BE2C (cell line): ENCODE measurements around the gene CD2BP2.

Source experiments
- DNase-seq: peaks from one replicate; pipeline ENCODE4 v3.0.0-alpha.2; 2020
- H3K27me3 ChIP-seq: fragments of 250-450 bp; sonication (Bioruptor Pico); 2 replicates; pipeline ENCODE4 v1.5.1; 2020; ENCODE audit warnings: mild to moderate bottlenecking
- H3K36me3 ChIP-seq: fragments of 250-450 bp; sonication (Bioruptor Pico); 2 replicates; pipeline ENCODE4 v1.5.1; 2020; ENCODE audit warnings: mild to moderate bottlenecking
- H3K4me1 ChIP-seq: fragments of 250-450 bp; sonication (Bioruptor Pico); 2 replicates; pipeline ENCODE4 v1.5.1; 2020
- H3K4me3 ChIP-seq: 2 replicates; pipeline ENCODE4 v1.5.1; 2011; ENCODE audit warnings: low read depth, low read length
- H3K9me3 ChIP-seq: fragments of 250-450 bp; sonication (Bioruptor Pico); 2 replicates; pipeline ENCODE4 v1.5.1; 2020
- TF ChIP-seq, protein P1 (sequence below): IDR thresholded peaks from 2 replicates; pipeline ENCODE4 v1.5.1; 2012; ENCODE audit warnings: mild to moderate bottlenecking, low read depth, low read length

The CD2BP2 gene

DNA sequence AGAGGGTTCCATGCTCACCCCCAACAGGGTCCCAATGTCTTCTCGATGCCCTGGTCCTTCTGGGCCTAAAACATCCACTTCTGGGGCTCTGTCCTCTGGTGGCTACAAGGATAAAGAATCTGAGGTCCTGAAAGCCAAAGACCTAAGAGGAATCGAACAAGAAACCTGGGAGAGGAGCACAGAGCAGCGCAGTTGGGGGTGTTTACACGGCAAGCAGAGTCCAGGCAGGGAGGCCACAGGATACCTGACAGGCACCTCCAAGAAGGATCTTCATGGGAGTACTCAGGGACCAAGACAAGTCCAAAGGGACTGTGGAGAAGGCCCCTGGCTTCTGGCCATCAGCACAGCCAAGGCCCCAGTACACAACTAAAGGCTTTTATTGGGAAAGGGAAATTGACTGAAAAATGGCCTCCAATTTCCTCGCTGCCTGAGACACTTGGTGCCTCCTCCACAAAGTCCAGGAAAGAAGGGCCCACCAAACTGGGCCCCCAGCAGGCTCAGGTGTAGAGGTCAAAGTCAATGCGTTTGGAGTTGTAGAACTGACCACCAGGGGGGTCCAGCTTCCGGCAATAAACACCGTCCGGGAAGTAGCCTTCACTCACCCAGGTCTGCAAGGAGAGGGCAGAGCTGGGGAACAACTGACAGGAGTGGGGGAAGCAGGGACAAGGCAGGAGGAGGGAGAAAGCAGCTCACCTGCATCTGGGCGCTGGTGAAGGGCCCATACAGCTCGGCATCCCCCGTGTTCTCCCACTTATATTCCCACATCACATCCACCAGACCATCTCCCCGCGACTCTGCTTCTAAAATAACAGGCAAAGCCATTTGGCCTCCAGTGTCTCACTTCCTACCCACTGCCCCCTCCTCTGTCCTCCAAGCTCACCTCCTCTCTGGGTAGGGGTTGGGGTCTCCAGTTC, 2.4 kb downstream of the CD2BP2 start:
- no peak overlapping the region for H3K4me3 ChIP-seq
- DNase-seq, result no peak
- H3K27me3 ChIP-seq, result no peaks in the 10 kb centered on the region
- H3K36me3 ChIP-seq, result peaks cover 41% of the 10 kb centered on the region
- H3K4me1 ChIP-seq, result no peaks in the 10 kb centered on the region
- TF ChIP-seq, protein P1, sequence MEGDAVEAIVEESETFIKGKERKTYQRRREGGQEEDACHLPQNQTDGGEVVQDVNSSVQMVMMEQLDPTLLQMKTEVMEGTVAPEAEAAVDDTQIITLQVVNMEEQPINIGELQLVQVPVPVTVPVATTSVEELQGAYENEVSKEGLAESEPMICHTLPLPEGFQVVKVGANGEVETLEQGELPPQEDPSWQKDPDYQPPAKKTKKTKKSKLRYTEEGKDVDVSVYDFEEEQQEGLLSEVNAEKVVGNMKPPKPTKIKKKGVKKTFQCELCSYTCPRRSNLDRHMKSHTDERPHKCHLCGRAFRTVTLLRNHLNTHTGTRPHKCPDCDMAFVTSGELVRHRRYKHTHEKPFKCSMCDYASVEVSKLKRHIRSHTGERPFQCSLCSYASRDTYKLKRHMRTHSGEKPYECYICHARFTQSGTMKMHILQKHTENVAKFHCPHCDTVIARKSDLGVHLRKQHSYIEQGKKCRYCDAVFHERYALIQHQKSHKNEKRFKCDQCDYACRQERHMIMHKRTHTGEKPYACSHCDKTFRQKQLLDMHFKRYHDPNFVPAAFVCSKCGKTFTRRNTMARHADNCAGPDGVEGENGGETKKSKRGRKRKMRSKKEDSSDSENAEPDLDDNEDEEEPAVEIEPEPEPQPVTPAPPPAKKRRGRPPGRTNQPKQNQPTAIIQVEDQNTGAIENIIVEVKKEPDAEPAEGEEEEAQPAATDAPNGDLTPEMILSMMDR, result peak; percentile 44
- H3K9me3 ChIP-seq, result no peaks in the 10 kb centered on the region

DNA sequence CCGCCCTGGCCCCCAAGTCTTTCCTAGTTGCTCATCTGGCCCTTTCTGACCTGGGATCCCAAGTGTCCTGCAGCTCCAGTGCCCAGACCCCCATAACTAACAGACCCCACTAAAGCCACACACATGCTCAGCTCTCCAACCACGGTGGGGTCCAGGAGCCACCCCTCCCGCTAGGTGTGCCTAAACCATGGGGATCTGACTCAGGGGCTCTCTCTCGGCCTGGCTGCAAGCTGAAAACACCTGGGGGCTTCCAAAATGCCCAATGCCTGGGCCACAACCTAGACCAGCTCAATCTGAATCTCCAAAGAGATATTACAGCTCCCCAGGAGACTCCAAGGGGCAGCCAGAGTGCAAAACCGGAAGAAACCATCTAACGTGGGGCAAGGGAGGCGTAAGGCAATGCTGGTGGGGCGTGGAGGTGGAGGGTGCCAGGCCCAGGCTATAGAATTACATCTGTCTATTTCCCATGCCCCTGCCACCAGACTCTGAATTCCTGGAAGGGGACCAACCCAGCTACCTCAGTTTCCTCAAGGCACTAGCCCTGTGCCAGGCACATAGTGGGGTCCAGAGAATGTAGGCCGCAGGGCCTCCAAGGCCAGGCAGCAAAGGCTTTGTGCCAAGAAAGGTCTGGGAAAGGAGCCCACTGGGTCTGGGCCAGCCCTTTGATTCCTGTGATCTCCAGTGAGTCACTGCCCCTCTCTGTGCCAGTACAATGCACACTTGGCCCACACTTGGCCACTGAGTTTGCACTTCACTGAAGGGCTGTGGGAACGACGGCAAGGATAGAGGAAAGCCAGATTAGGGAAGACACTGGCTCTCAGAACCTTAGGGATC, 3.3 kb downstream of the CD2BP2 start:
- peaks cover 37% of the 10 kb centered on the region for H3K36me3 ChIP-seq

DNA sequence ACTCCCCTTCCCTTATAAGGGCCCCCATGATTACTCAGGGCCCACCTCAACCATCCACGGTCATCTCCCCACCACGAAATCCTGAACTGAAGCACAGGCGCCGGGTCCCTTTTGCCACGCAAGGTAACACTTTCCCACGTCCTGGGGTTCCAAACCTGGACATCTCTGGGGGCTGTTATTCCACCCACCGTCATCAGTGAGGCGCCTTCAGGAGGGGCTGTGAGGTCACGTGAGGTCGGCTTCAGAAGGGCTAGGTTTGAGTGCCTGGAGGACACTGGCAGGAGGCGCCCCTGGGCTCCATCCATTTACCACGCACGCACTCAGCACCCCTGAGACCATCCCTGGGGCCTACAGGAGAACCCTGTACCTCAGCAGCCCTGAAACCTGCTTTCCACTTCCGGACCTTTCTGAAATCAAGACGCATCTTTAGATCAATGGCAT, 4.1 kb downstream of the CD2BP2 start:
- H3K36me3 ChIP-seq, result peaks cover 37% of the 10 kb centered on the region
- H3K4me3 ChIP-seq, result no peak overlapping the region
- TF ChIP-seq, protein P1, result no peak
- H3K27me3 ChIP-seq, result no peaks in the 10 kb centered on the region
- H3K9me3 ChIP-seq, result no peaks in the 10 kb centered on the region
- no peaks in the 10 kb centered on the region for H3K4me1 ChIP-seq
- no peak for DNase-seq

More for the DNA sequence above, 3.3 kb downstream of the CD2BP2 start:
- Histone ChIP-seq H3K9me3 (no peaks in the 10 kb centered on the region), H3K27me3 (no peaks in the 10 kb centered on the region), H3K4me3 (no peak overlapping the region), H3K4me1 (no peaks in the 10 kb centered on the region)
- DNase-seq, result no peak
- TF ChIP-seq, protein P1, result no peak

DNA sequence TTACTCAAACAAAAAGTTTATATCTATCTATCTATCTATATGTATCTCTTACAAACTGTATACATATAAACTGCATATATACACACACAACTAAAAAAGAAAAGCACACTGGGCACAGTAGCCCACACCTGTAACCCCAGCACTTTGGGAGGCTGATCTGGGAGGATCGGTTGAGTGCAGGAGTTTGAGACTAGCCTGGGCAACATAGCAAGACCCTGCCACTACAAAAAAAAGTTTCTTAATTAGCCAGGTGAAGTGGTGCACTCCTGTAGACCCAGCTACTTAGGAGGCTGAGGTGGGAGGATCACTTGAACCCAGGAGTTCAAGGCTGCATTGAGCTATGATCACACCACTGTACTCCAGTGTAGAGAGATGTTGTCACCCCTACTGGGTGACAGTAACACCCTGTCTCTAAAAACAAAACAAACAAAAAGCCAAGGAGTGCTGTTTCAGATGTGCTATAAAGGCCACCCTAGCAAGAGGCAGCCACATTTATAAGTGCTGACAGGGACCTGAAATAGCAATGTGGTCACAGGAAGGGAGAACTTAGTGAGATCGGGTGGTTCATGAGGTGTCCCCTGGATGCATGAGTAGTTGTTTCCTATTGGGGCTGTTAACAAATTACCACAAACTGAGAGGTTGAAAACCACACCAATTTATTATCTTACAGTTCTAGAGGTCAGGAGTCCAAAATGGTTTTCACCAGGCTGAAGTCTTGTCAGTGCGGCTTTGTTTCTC, 4.8 kb downstream of the CD2BP2 start:
- DNase-seq, result no peak
- Histone ChIP-seq H3K36me3 (peaks cover 37% of the 10 kb centered on the region), H3K27me3 (no peaks in the 10 kb centered on the region), H3K4me1 (no peaks in the 10 kb centered on the region), H3K9me3 (no peaks in the 10 kb centered on the region), H3K4me3 (no peak overlapping the region)
- TF ChIP-seq, protein P1, result no peak

DNA sequence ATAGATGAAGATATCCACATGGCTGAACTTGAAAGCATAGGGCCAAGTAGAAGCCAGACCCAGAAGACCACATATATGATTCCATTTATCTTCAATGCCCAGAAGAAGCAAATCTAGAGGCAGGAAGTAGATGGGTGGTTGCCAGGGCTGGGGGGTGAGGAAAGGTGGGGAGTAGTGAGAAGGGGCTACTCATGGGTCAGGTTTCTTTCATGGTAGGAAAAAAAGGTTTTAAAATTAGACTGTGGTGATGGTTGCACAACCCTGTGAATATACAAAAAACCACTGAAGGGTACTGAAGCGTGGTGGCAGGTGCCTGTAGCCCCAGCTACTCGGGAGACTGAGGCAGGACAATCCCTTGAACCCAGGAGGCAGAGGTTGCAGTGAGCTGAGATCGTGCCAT, 5.4 kb downstream of the CD2BP2 start:
- no peaks in the 10 kb centered on the region for H3K27me3 ChIP-seq
- TF ChIP-seq, protein P1, result no peak
- no peak for DNase-seq
- H3K9me3 ChIP-seq, result no peaks in the 10 kb centered on the region
- H3K4me1 ChIP-seq, result no peaks in the 10 kb centered on the region
- H3K4me3 ChIP-seq, result no peak overlapping the region
- peaks cover 37% of the 10 kb centered on the region for H3K36me3 ChIP-seq
